H1 (cell line): Measurements from ENCODE around the gene CMSS1. TPM values are rescaled to one million over a fixed set of nuclear protein-coding genes. Genes with fewer than 3 reads are reported as not detected.

ENCODE experiments used
- CTCF ChIA-PET: fragments of 300-600 bp; sonication (Branson Sonifier 250); formaldehyde crosslinking; loops from one replicate; lab custom pipeline; 2021; ENCODE audit not compliant: partially characterized antibody; lab: Charles Lee
- POLR2A ChIA-PET: fragments of 300-600 bp; sonication (Branson Sonifier 250); formaldehyde crosslinking; loops from one replicate; lab custom pipeline; 2021; ENCODE audit warnings: inconsistent platforms; ENCODE audit not compliant: partially characterized antibody; lab: Charles Lee
- DNase-seq, 2 experiments: peaks; one replicate each; pipeline versions ENCODE4 v3.0.0 to v3.0.0-alpha.2; 2010 to 2022; ENCODE audit warnings: low spot score in 2 of 2, low read depth in 1 of 2, mixed read lengths in 1 of 2
- FAIRE-seq: peaks from 2 replicates; lab custom pipeline; 2011; peaks lifted over from hg19 to GRCh38; lab: Jason Lieb, UNC
- H2AFZ ChIP-seq: 2 replicates; pipeline ENCODE4 v1.8.1; 2012; ENCODE audit warnings: low read length, inconsistent platforms
- H2AK5ac ChIP-seq: 2 replicates; pipeline ENCODE4 v1.6.1; 2013; ENCODE audit warnings: low read depth, low read length
- H2BK120ac ChIP-seq: replicated peaks from 2 replicates; pipeline ENCODE3; 2013; ENCODE audit warnings: low read depth, low read length, inconsistent platforms
- H2BK12ac ChIP-seq: 2 replicates; pipeline ENCODE4 v1.6.1; 2013; ENCODE audit warnings: low read depth, low read length
- H2BK15ac ChIP-seq: 2 replicates; pipeline ENCODE4 v1.6.1; 2013; ENCODE audit warnings: low read length
- H2BK20ac ChIP-seq: 2 replicates; pipeline ENCODE4 v1.6.1; 2013; ENCODE audit warnings: low read length
- H2BK5ac ChIP-seq: 2 replicates; pipeline ENCODE4 v1.6.1; 2013; ENCODE audit warnings: low read depth, low read length
- H3K14ac ChIP-seq: 2 replicates; pipeline ENCODE4 v1.6.1; 2013; ENCODE audit warnings: inconsistent platforms; ENCODE audit not compliant: insufficient read length
- H3K18ac ChIP-seq: 2 replicates; pipeline ENCODE4 v1.6.1; 2013; ENCODE audit warnings: low read length; ENCODE audit errors: extremely low read depth
- H3K23ac ChIP-seq: 2 replicates; pipeline ENCODE4 v1.6.1; 2013; ENCODE audit warnings: inconsistent platforms; ENCODE audit not compliant: insufficient read length
- H3K23me2 ChIP-seq: 2 replicates; pipeline ENCODE4 v1.6.1; 2013; ENCODE audit warnings: low read depth, low read length
- H3K27ac ChIP-seq: 2 replicates; pipeline ENCODE4 v1.6.1; 2011; ENCODE audit warnings: low read depth, low read length, inconsistent platforms
- H3K27me3 ChIP-seq, 4 experiments: replicated peaks in 1 of 4; 1 replicate in 1 of 4; 2 replicates in 3 of 4; pipeline versions ENCODE4 v1.6.1 to v1.8.1; 2011 to 2013; ENCODE audit warnings: low read length in 3 of 4, mild to moderate bottlenecking in 3 of 4, inconsistent platforms in 2 of 4, mixed read lengths in 2 of 4, moderate library complexity in 1 of 4; ENCODE audit not compliant: control insufficient read depth in 3 of 4, insufficient read depth in 3 of 4; ENCODE audit errors: extremely low read depth in 1 of 4
- H3K36me3 ChIP-seq, 4 experiments: 2 replicates each; pipeline versions ENCODE4 v1.6.1 to v1.8.1; 2011 to 2013; ENCODE audit warnings: mild to moderate bottlenecking in 4 of 4, low read length in 3 of 4, moderate library complexity in 2 of 4, control low read depth in 1 of 4, inconsistent platforms in 1 of 4; ENCODE audit not compliant: insufficient read depth in 4 of 4, control insufficient read depth in 2 of 4
- H3K4ac ChIP-seq: replicated peaks from 2 replicates; pipeline ENCODE3; 2013; ENCODE audit warnings: low read length, low read depth, mixed read lengths, inconsistent platforms; ENCODE audit not compliant: insufficient read length
- H3K4me1 ChIP-seq, 4 experiments: replicated peaks in 1 of 4; 1 replicate in 1 of 4; 2 replicates in 3 of 4; pipeline versions ENCODE4 v1.6.1 to v1.8.1; 2011 to 2013; ENCODE audit warnings: low read length in 3 of 4, inconsistent platforms in 2 of 4, mixed read lengths in 1 of 4; ENCODE audit not compliant: insufficient read depth in 4 of 4, control insufficient read depth in 3 of 4
- H3K4me2 ChIP-seq, 2 experiments: 2 replicates each; pipeline versions ENCODE4 v1.6.1 to v1.8.1; 2011 to 2013; ENCODE audit warnings: low read depth in 2 of 2, low read length in 2 of 2, control low read depth in 1 of 2, inconsistent platforms in 1 of 2, mild to moderate bottlenecking in 1 of 2; ENCODE audit not compliant: insufficient read depth in 1 of 2
- H3K4me3 ChIP-seq, 4 experiments: fragments of 200-600, 300-600 bp in 1 of 4; sonication (generic), shearing (Covaris generic), sonication (Bioruptor Twin) in 1 of 4; 2 replicates each; pipeline versions ENCODE4 v1.5.1 to v1.8.1; 2011 to 2016; ENCODE audit warnings: low read length in 4 of 4, low read depth in 3 of 4, control low read depth in 2 of 4, inconsistent platforms in 2 of 4, mild to moderate bottlenecking in 2 of 4, mixed read lengths in 1 of 4, moderate library complexity in 1 of 4; ENCODE audit not compliant: insufficient read depth in 2 of 4; ENCODE audit errors: extremely low read depth in 1 of 4
- H3K56ac ChIP-seq: replicated peaks from 2 replicates; pipeline ENCODE3; 2013; ENCODE audit warnings: low read depth, mild to moderate bottlenecking, mixed read lengths, low read length, inconsistent platforms; ENCODE audit not compliant: insufficient read length
- H3K79me1 ChIP-seq: 2 replicates; pipeline ENCODE4 v1.6.1; 2013; ENCODE audit warnings: low read depth, low read length, control low read depth
- H3K79me2 ChIP-seq, 2 experiments: 2 replicates each; pipeline versions ENCODE4 v1.6.1 to v1.8.1; 2012 to 2013; ENCODE audit warnings: low read length in 2 of 2, mild to moderate bottlenecking in 2 of 2, inconsistent platforms in 1 of 2; ENCODE audit not compliant: insufficient read depth in 2 of 2, control insufficient read depth in 1 of 2
- H3K9ac ChIP-seq, 4 experiments: replicated peaks in 1 of 4; 1 replicate in 1 of 4; 2 replicates in 3 of 4; pipeline versions ENCODE4 v1.6.1 to v1.8.1; 2011 to 2013; ENCODE audit warnings: low read depth in 3 of 4, low read length in 3 of 4, control low read depth in 2 of 4, mild to moderate bottlenecking in 2 of 4, moderate library complexity in 2 of 4, inconsistent platforms in 1 of 4; ENCODE audit errors: extremely low read depth in 1 of 4
- H3K9me3 ChIP-seq, 2 experiments: 2 replicates each; pipeline versions ENCODE4 v1.6.1 to v1.8.1; 2012 to 2013; ENCODE audit warnings: mild to moderate bottlenecking in 2 of 2, moderate library complexity in 2 of 2, control low read depth in 1 of 2, inconsistent platforms in 1 of 2, low read depth in 1 of 2, low read length in 1 of 2, mixed read lengths in 1 of 2; ENCODE audit not compliant: insufficient read depth in 2 of 2
- H4K20me1 ChIP-seq, 2 experiments: replicated peaks in 1 of 2; 2 replicates each; pipeline versions ENCODE3 to v1.8.1; 2011 to 2013; ENCODE audit warnings: inconsistent platforms in 2 of 2, low read length in 2 of 2, mild to moderate bottlenecking in 1 of 2; ENCODE audit not compliant: insufficient read depth in 2 of 2, control insufficient read depth in 1 of 2
- H4K5ac ChIP-seq: 2 replicates; pipeline ENCODE4 v1.6.1; 2013; ENCODE audit warnings: low read length, low read depth, mixed read lengths, inconsistent platforms; ENCODE audit not compliant: insufficient read length
- H4K8ac ChIP-seq: 2 replicates; pipeline ENCODE4 v1.8.0; 2013; ENCODE audit warnings: mild to moderate bottlenecking, moderate library complexity, low read length, inconsistent platforms; ENCODE audit not compliant: insufficient read depth; ENCODE audit errors: extremely low read depth
- H4K91ac ChIP-seq: replicated peaks from 2 replicates; pipeline ENCODE3; 2013; ENCODE audit warnings: low read length, mixed read lengths, inconsistent platforms; ENCODE audit not compliant: insufficient read length
- CBX8 ChIP-seq: fragments of 300-800, 300-1000 bp; sonication (generic); IDR thresholded peaks from 2 replicates; pipeline ENCODE4 v1.7.1; 2016; ENCODE audit warnings: low read depth, low read length, borderline replicate concordance
- CTBP2 ChIP-seq: IDR thresholded peaks from 2 replicates; pipeline ENCODE4 v1.7.0; 2011; ENCODE audit warnings: borderline replicate concordance, mild to moderate bottlenecking, moderate library complexity, mixed read lengths, low read length; ENCODE audit not compliant: insufficient read depth, insufficient read length
- POU5F1 ChIP-seq: IDR thresholded peaks from 2 replicates; pipeline ENCODE4 v1.6.1; 2011; ENCODE audit warnings: low read depth, mild to moderate bottlenecking, low read length, moderate library complexity
- RBBP5 ChIP-seq: IDR thresholded peaks from 2 replicates; pipeline ENCODE4 v1.7.1; 2012; ENCODE audit warnings: low read depth, mild to moderate bottlenecking, inconsistent platforms, low read length, moderate library complexity, borderline replicate concordance
- RFX5 ChIP-seq: IDR thresholded peaks from 2 replicates; pipeline ENCODE4 v1.6.1; 2011; ENCODE audit warnings: low read depth, low read length, improper control_type of control experiment, borderline replicate concordance
- RXRA ChIP-seq: IDR thresholded peaks from 2 replicates; pipeline ENCODE4 v1.6.1; 2011; ENCODE audit warnings: low read depth, mild to moderate bottlenecking, low read length, moderate library complexity; ENCODE audit not compliant: insufficient read depth
- SP4 ChIP-seq: IDR thresholded peaks from 2 replicates; pipeline ENCODE4 v1.6.1; 2012; ENCODE audit warnings: low read length, inconsistent platforms
- ZNF274 ChIP-seq: IDR thresholded peaks from 2 replicates; pipeline ENCODE4 v1.7.0; 2012; ENCODE audit warnings: low read length, borderline replicate concordance; ENCODE audit errors: extremely low read depth
- WGBS, 2 experiments: shearing (Covaris generic) in 1 of 2; methylation state at CpG; one replicate each; pipeline versions ENCODE4 v1.1.6 to v1.1.7; 2013 to 2015; ENCODE audit warnings: low lambda C conversion rate in 2 of 2, mixed read lengths in 2 of 2, inconsistent platforms in 1 of 2, low coverage in 1 of 2, missing lambda C conversion rate in 1 of 2; ENCODE audit not compliant: insufficient replicate concordance in 2 of 2, insufficient coverage in 1 of 2, insufficient read length in 1 of 2; ENCODE audit errors: extremely low coverage in 1 of 2, missing lambda C conversion rate in 1 of 2; 5-methylcytosine and 5-hydroxymethylcytosine counted together
- polyA plus RNA-seq, 7 experiments: library from polyadenylated mRNA; depleted of rRNA in 3 of 7; stranded (reverse) in 5 of 7; unstranded in 2 of 7; fragments of >200 nt in 5 of 7; fragments of 200-250 nt in 2 of 7; gene quantifications; 1 replicate in 5 of 7; 2 replicates in 1 of 7; 4 replicates in 1 of 7; pipeline versions ENCODE4 v1.2.1 to v1.2.3, GENCODE V29; 2011 to 2013; ENCODE audit warnings: missing spikeins in 2 of 7, mixed read lengths in 2 of 7
- total RNA-seq: library from RNA; stranded (reverse); fragmentation: NEBNext Ultra II Directional; extraction: Animal tissue kit (Norgen Biotek cat#: 25700); gene quantifications from 2 replicates; pipeline ENCODE4 v1.2.1, GENCODE V29; 2021
- TF ChIP-seq, protein P1 (sequence below): IDR thresholded peaks from 2 replicates; pipeline ENCODE4 v1.6.1; 2012; ENCODE audit warnings: inconsistent platforms
- TF ChIP-seq, protein P2 (sequence below), 3 experiments: IDR thresholded peaks; 1 replicate in 2 of 3; 2 replicates in 1 of 3; pipeline versions ENCODE4 v1.5.1 to v1.6.1; 2011; ENCODE audit warnings: low read length in 3 of 3, mild to moderate bottlenecking in 3 of 3, inconsistent platforms in 2 of 3, low read depth in 1 of 3, moderate library complexity in 1 of 3; ENCODE audit not compliant: insufficient read depth in 1 of 3; ENCODE audit errors: control extremely low read depth in 1 of 3

CMSS1 gene
- total and polyA plus RNA-seq, 2 of the 8 experiments (the other 6 are each of a cell fraction or from before 2014, with no cell fraction given), result 15.2 to 75.1 TPM

DNA sequence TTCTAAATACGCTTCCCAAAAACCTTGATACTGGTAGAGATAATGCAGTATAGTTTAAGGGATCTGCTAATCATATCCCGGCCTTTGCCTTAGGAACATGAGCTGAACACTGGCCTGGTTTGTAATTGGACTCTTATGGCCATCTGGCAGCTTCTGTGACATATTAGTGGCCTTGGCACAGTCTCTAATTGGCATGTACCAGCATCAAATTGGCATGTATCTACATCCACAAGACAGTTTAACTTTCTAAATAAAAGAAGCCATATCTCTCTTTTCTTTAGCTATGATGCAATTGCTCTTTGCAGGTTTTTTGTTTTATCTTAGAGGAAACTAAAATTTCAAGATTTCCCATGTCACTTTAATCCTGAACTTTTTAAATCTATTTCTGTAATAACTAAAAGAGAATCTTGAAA is 341.3 kb downstream of the CMSS1 start:
- 91% methylated on average over 2 of the region's 2 CpGs; no CpG with 5 or more reads in 1 of the 2 experiments for WGBS, 2 experiments
- Histone ChIP-seq H3K27me3 (no peaks in the 10 kb centered on the region), H3K79me2 (no peaks in the 10 kb centered on the region), H3K9ac (no peak overlapping the region), H3K4me3 (no peak overlapping the region), H3K18ac (no peak overlapping the region), H2AFZ (no peak overlapping the region), H4K20me1 (no peaks in the 10 kb centered on the region), H3K56ac (no peak overlapping the region), H3K9me3 (peaks cover 9 to 10% of the 10 kb centered on the region in 2 experiments; a peak in 2 of 4 replicates), H2BK20ac (no peak overlapping the region), H3K79me1 (no peaks in the 10 kb centered on the region), H3K4me2 (no peak overlapping the region), H4K5ac (no peak overlapping the region), H3K4me1 (no peaks in the 10 kb centered on the region), H3K4ac (no peak overlapping the region), H2BK15ac (no peak overlapping the region), H2BK5ac (no peak overlapping the region), H2BK120ac (no peak overlapping the region), H3K23me2 (no peaks in the 10 kb centered on the region), H2AK5ac (no peak overlapping the region), H3K36me3 (peaks cover 0 to 7% (median 2%) of the 10 kb centered on the region in 4 experiments; a peak in 3 of 8 replicates), H3K14ac (no peak overlapping the region), H3K27ac (no peak overlapping the region), H3K23ac (no peak overlapping the region), H2BK12ac (no peak overlapping the region), H4K8ac (no peak overlapping the region), H4K91ac (no peak overlapping the region)
- TF ChIP-seq RFX5 (no peak), CBX8 (no peak), CTBP2 (no peak), RXRA (no peak), RBBP5 (no peak), POU5F1 (no peak), ZNF274 (no peak), SP4 (no peak)
- TF ChIP-seq, protein P1, sequence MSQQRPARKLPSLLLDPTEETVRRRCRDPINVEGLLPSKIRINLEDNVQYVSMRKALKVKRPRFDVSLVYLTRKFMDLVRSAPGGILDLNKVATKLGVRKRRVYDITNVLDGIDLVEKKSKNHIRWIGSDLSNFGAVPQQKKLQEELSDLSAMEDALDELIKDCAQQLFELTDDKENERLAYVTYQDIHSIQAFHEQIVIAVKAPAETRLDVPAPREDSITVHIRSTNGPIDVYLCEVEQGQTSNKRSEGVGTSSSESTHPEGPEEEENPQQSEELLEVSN, result no peak
- TF ChIP-seq, protein P2, sequence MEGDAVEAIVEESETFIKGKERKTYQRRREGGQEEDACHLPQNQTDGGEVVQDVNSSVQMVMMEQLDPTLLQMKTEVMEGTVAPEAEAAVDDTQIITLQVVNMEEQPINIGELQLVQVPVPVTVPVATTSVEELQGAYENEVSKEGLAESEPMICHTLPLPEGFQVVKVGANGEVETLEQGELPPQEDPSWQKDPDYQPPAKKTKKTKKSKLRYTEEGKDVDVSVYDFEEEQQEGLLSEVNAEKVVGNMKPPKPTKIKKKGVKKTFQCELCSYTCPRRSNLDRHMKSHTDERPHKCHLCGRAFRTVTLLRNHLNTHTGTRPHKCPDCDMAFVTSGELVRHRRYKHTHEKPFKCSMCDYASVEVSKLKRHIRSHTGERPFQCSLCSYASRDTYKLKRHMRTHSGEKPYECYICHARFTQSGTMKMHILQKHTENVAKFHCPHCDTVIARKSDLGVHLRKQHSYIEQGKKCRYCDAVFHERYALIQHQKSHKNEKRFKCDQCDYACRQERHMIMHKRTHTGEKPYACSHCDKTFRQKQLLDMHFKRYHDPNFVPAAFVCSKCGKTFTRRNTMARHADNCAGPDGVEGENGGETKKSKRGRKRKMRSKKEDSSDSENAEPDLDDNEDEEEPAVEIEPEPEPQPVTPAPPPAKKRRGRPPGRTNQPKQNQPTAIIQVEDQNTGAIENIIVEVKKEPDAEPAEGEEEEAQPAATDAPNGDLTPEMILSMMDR (IDR thresholded peaks at IDR 0.05; ENCODE audit: control extremely low read depth in 1 of 3, insufficient read depth in 1 of 3, low read depth in 1 of 3, low read length in 3 of 3), result no peak
- FAIRE-seq, result no peak
- no peak for DNase-seq
- ChIA-PET POLR2A (no interaction called here), CTCF (interaction anchor here (0.9 to 1.3 kb wide), 4 partner anchors 14 to 105 kb away, joined by 3 to 4 read pairs (median 3); no protein-coding TSS in a partner anchor)
